Activated CD4-positive, alpha-beta T cell treated with anti-CD3 and anti-CD28 coated beads for 4 hours (primary cell): ENCODE measurements around the gene HENMT1.
"Not testable (repeated sequence)": the region's sequence is repeated elsewhere in the genome, so short reads cannot be mapped to it uniquely, and the experiment has no call there.

Experiments
- DNase-seq, 2 donors: peaks; one replicate each; pipeline ENCODE4 v3.0.0-alpha.2; 2020

HENMT1 gene

GRCh38 chr1:108661030-108661609, at the start of gene HENMT1:
TSS of gene HENMT1 (minus strand) at chr1:108661093. CDS start at chr1:108659884, 1,209 bp downstream.
- DNase-seq, result peak; percentile 67 to 72

GRCh38 chr1:108708691-108709660, 48.1 kb upstream of the HENMT1 start:
- DNase-seq, result peak; percentile 59 to 72

- DNase-seq, result no peak
These were observed 45.8 kb upstream of the HENMT1 start for GRCh38 chr1:108706643-108707042.

- no peak for DNase-seq
These were observed 43.6 kb upstream of the HENMT1 start for GRCh38 chr1:108704496-108704895.

GRCh38 chr1:108703939-108704338, 43.0 kb upstream of the HENMT1 start:
- DNase-seq, result peak; percentile 11 to 20

- DNase-seq, result not testable (repeated sequence)
These were observed 41.2 kb upstream of the HENMT1 start for GRCh38 chr1:108702109-108702508.

- no peak for DNase-seq
These were observed 40.4 kb upstream of the HENMT1 start for GRCh38 chr1:108701176-108701849.

GRCh38 chr1:108699375-108700332, 38.8 kb upstream of the HENMT1 start:
- no peak for DNase-seq

GRCh38 chr1:108695535-108695934, 34.6 kb upstream of the HENMT1 start:
- no peak for DNase-seq

GRCh38 chr1:108692724-108693655, 32.1 kb upstream of the HENMT1 start:
- peak; percentile 70 to 73 for DNase-seq

GRCh38 chr1:108691942-108692723, 31.2 kb upstream of the HENMT1 start, which contains the start of gene PRPF38B:
TSS of gene PRPF38B (plus strand) at chr1:108692310. CDS start at chr1:108692592, 282 bp downstream.
- DNase-seq, result peak; percentile 90 to 92

- DNase-seq, result peak in 1 of 2 donors; percentile 10
These were observed 30.4 kb upstream of the HENMT1 start for GRCh38 chr1:108691128-108691941.

- DNase-seq, result no peak
These were observed 25.9 kb upstream of the HENMT1 start for GRCh38 chr1:108686614-108687313.

- no peak for DNase-seq
These were observed 24.6 kb upstream of the HENMT1 start for GRCh38 chr1:108685529-108685928.

GRCh38 chr1:108681701-108682100, 20.8 kb upstream of the HENMT1 start:
- DNase-seq, result not testable (repeated sequence)

GRCh38 chr1:108679586-108680213, 18.8 kb upstream of the HENMT1 start:
- DNase-seq, result no peak

GRCh38 chr1:108678706-108679105, 17.8 kb upstream of the HENMT1 start:
- DNase-seq, result no peak

- no peak for DNase-seq
These were observed 10.2 kb upstream of the HENMT1 start for GRCh38 chr1:108671143-108671542.
